ENCODE measurements around the gene VAMP5. TPM values are rescaled to one million over a fixed set of nuclear protein-coding genes. Genes with fewer than 3 reads are reported as not detected.

VAMP5 gene
- total RNA-seq, 1 donor from 2014 or later = not detected

GRCh38 chr2:85583667-85584353, 421 bp upstream of the VAMP5 start:
- no peaks in the 10 kb centered on the region for H3K9me3 Mint-ChIP-seq (ENCODE audit: unreplicated experiment)
- H3K36me3 Mint-ChIP-seq (ENCODE audit: unreplicated experiment) = no peaks in the 10 kb centered on the region
- H3K27ac Mint-ChIP-seq (ENCODE audit: unreplicated experiment) = no peak overlapping the region
- no peak for DNase-seq (ENCODE audit: extremely low spot score, unreplicated experiment)
- TF ChIP-seq CTCF (IDR thresholded peaks at IDR 0.05) = no peak
- H3K27me3 Mint-ChIP-seq (ENCODE audit: unreplicated experiment) = peaks cover 4% of the 10 kb centered on the region
- H3K4me1 Mint-ChIP-seq (ENCODE audit: unreplicated experiment) = peaks cover 37% of the 10 kb centered on the region
- no peak overlapping the region for H3K4me3 Mint-ChIP-seq (ENCODE audit: unreplicated experiment)

GRCh38 chr2:85584857-85585780, 888 bp downstream of the VAMP5 start:
- no peak for TF ChIP-seq CTCF (IDR thresholded peaks at IDR 0.05)
- Mint-ChIP-seq H3K9me3 (ENCODE audit: unreplicated experiment) (no peaks in the 10 kb centered on the region), H3K4me3 (ENCODE audit: unreplicated experiment) (no peak overlapping the region), H3K27ac (ENCODE audit: unreplicated experiment) (peak overlapping the region; percentile 32), H3K4me1 (ENCODE audit: unreplicated experiment) (peaks cover 36% of the 10 kb centered on the region), H3K36me3 (ENCODE audit: unreplicated experiment) (no peaks in the 10 kb centered on the region), H3K27me3 (ENCODE audit: unreplicated experiment) (peaks cover 4% of the 10 kb centered on the region)
- no peak for DNase-seq (ENCODE audit: extremely low spot score, unreplicated experiment)

DNA sequence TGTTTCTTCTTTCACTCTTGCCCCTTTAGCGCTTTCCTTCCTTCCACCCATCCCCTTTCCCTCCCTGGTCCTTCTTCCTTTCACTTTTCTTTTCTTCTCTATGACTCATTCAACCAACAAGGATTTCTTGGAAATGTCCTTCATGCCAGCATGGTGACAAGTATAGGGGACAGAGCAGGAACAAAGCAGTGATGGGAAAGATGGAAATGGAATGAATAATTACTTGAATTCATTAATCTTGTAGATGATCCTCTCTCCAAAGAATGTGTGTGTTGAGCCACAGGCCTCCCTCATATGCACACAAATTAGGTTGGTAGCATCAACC, 1.5 kb downstream of the VAMP5 start:
- no peak overlapping the region for H3K27ac Mint-ChIP-seq (ENCODE audit: unreplicated experiment)
- H3K36me3 Mint-ChIP-seq (ENCODE audit: unreplicated experiment) = no peaks in the 10 kb centered on the region
- H3K9me3 Mint-ChIP-seq (ENCODE audit: unreplicated experiment) = no peaks in the 10 kb centered on the region
- peaks cover 39% of the 10 kb centered on the region for H3K4me1 Mint-ChIP-seq (ENCODE audit: unreplicated experiment)
- peaks cover 4% of the 10 kb centered on the region for H3K27me3 Mint-ChIP-seq (ENCODE audit: unreplicated experiment)
- TF ChIP-seq CTCF (IDR thresholded peaks at IDR 0.05) = no peak
- DNase-seq (ENCODE audit: extremely low spot score, unreplicated experiment) = no peak
- no peak overlapping the region for H3K4me3 Mint-ChIP-seq (ENCODE audit: unreplicated experiment)

DNA sequence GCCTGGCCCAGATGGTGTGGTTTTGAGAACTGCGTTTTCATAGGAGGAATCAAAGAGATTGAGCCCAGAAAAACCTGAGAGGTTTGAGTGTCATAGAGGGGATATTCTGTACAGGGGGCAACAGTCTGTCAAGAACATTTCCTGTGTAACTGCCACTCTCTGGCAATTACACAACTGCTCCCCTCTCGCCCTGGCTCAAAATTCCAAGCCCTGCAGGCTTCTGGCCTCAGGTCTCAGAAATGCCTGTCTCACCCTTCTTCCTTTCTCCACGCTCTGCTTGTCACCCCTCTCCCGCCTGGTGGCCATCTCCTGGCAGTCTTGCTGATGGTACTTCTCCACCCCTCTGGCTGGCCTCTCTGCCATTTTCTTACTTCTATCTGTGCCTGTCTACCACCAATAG, 4.0 kb downstream of the VAMP5 start:
- TF ChIP-seq CTCF (IDR thresholded peaks at IDR 0.05) = no peak
- Mint-ChIP-seq H3K4me3 (ENCODE audit: unreplicated experiment) (no peak overlapping the region), H3K27ac (ENCODE audit: unreplicated experiment) (no peak overlapping the region), H3K9me3 (ENCODE audit: unreplicated experiment) (no peaks in the 10 kb centered on the region), H3K27me3 (ENCODE audit: unreplicated experiment) (no peaks in the 10 kb centered on the region), H3K4me1 (ENCODE audit: unreplicated experiment) (peaks cover 54% of the 10 kb centered on the region), H3K36me3 (ENCODE audit: unreplicated experiment) (no peaks in the 10 kb centered on the region)
- no peak for DNase-seq (ENCODE audit: extremely low spot score, unreplicated experiment)

GRCh38 chr2:85588645-85589044, 4.4 kb downstream of the VAMP5 start:
- Mint-ChIP-seq H3K27me3 (ENCODE audit: unreplicated experiment) (no peaks in the 10 kb centered on the region), H3K27ac (ENCODE audit: unreplicated experiment) (no peak overlapping the region), H3K36me3 (ENCODE audit: unreplicated experiment) (no peaks in the 10 kb centered on the region), H3K9me3 (ENCODE audit: unreplicated experiment) (no peaks in the 10 kb centered on the region), H3K4me1 (ENCODE audit: unreplicated experiment) (peaks cover 56% of the 10 kb centered on the region), H3K4me3 (ENCODE audit: unreplicated experiment) (no peak overlapping the region)
- DNase-seq (ENCODE audit: extremely low spot score, unreplicated experiment) = no peak
- no peak for TF ChIP-seq CTCF (IDR thresholded peaks at IDR 0.05)
